ENCODE measurements around the gene SNRNP70.

SNRNP70 gene

DNA sequence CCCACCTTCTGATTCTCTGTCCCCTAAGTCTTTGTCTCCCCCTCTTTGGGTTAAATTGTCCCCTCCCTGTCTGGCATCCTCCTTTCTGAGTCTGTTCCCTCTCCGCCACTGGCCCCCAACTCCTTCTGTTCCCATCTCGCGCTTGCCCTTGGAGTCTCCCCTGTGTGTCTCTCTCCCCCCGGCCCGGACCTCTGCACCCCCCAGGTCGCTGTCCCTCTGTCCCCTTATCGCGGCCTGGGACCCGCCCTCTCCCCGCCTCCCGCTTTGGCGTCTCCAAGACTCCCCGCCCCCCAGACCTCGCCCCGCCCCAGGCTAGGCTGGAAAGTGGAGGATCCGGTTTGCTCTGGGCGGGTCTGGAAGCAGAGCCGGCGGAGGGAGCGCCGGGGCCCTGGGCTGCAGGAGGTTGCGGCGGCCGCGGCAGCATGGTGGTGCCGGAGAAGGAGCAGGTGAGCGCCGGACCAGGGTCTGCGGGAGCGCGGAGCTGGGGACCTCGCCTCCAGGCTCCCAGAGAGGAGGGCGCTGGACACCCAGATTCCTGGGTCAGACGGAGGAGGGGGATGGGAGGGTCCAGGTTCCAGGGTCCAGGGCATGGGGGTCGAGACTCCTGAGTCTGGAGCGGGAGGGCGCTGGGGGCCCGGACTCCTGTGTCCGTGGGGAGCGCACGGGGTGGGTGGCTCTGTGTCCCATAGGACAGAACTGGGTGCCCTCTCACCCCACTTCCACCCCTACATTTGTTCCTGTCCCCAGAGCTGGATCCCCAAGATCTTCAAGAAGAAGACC, 72.4 kb downstream of the SNRNP70 start, which contains the start of gene TRPM4:
TRPM4 (plus strand) TSS at position 348 of the 780 bp plus-strand sequence; CDS start at position 423, 75 bp downstream.
- no peaks in the 10 kb centered on the region for H3K36me3 ChIP-seq (replicated peaks; ENCODE audit: low read depth, low read length)
- no peaks in the 10 kb centered on the region for H4K20me1 ChIP-seq (ENCODE audit: insufficient read depth, low read length)
- no peak within 1 kb of the TSS for H2AFZ ChIP-seq (ENCODE audit: low read depth, low read length)
- no peaks in the 10 kb centered on the region for H3K4me1 ChIP-seq (ENCODE audit: low read length)
- H3K4me3 ChIP-seq (ENCODE audit: low read length) = no peak within 1 kb of the TSS
- no peak within 1 kb of the TSS for H3K4me2 ChIP-seq (ENCODE audit: low read length)
- no peak within 1 kb of the TSS for H3K9ac ChIP-seq (ENCODE audit: low read length)
- H3K79me2 ChIP-seq (ENCODE audit: low read length) = no peaks in the 10 kb centered on the region
- no peak for TF ChIP-seq EZH2phosphoT487 (IDR thresholded peaks at IDR 0.05; ENCODE audit: low read depth)
- TF ChIP-seq, protein P1, sequence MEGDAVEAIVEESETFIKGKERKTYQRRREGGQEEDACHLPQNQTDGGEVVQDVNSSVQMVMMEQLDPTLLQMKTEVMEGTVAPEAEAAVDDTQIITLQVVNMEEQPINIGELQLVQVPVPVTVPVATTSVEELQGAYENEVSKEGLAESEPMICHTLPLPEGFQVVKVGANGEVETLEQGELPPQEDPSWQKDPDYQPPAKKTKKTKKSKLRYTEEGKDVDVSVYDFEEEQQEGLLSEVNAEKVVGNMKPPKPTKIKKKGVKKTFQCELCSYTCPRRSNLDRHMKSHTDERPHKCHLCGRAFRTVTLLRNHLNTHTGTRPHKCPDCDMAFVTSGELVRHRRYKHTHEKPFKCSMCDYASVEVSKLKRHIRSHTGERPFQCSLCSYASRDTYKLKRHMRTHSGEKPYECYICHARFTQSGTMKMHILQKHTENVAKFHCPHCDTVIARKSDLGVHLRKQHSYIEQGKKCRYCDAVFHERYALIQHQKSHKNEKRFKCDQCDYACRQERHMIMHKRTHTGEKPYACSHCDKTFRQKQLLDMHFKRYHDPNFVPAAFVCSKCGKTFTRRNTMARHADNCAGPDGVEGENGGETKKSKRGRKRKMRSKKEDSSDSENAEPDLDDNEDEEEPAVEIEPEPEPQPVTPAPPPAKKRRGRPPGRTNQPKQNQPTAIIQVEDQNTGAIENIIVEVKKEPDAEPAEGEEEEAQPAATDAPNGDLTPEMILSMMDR (IDR thresholded peaks at IDR 0.05; ENCODE audit: low read depth, low read length) = no peak
- H3K9me3 ChIP-seq (ENCODE audit: insufficient read depth, low read length) = no peaks in the 10 kb centered on the region
- no peak within 1 kb of the TSS for H3K27ac ChIP-seq (ENCODE audit: low read length)
- H3K27me3 ChIP-seq (ENCODE audit: low read depth, low read length) = peaks cover 9% of the 10 kb centered on the region
